ENCODE measurements around the gene NUP93.
"Not testable (repeated sequence)": the region's sequence is repeated elsewhere in the genome, so short reads cannot be mapped to it uniquely, and the experiment has no call there.

NUP93 gene

DNA sequence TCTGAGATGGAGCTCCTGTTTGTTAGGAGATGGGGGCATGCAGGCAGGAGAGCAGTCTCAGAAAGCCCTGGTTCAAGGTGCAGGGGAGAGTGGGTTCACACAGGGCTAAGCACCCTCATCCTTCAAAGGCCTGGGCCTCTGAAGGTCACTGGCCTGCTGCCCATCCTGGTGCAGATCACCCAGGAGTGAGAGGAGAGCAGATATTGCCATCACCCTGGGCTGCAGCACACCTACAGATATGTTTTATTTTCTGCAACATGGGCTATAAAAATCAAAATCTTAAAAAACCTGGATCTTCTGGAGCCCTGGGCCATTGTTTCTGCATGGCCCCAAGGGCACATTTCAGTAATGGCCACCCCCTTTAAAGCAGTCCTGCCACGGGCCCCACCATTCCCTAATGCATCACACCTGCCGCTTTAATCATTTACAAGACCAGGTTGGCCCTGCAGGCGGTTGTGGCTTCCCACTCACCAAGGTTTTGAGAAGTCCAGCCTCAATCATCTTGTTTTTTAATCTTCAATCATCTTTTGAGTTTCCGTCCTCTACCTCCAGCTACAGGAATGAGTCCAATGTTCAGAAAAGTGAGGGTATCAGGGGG, 20.4 kb upstream of the NUP93 start:
- WGBS (ENCODE audit: insufficient coverage) = 100% methylated on average over 2 of the region's 4 CpGs
- H3K27ac ChIP-seq (ENCODE audit: insufficient read depth in 1 of 2, low read depth in 1 of 2, low read length in 2 of 2, poor library complexity in 1 of 2, severe bottlenecking in 2 of 2) = no peak overlapping the region
- ChIA-PET CTCF (interaction anchor here (0.8 to 1.6 kb wide), 2 partner anchors 10 to 108 kb away, joined by 3 to 7 read pairs; no protein-coding TSS in a partner anchor), POLR2A (no interaction called here)
- no peak overlapping the region for H3K4me3 ChIP-seq (ENCODE audit: control insufficient read depth in 1 of 7, extremely low read depth in 1 of 7, insufficient read depth in 4 of 7, low read depth in 2 of 7, low read length in 6 of 7)
- no peaks in the 10 kb centered on the region for H3K9me3 ChIP-seq (ENCODE audit: control extremely low read depth in 1 of 5, control insufficient read depth in 4 of 5, insufficient read depth in 2 of 5, low read depth in 1 of 5, low read length in 4 of 5)
- no peaks in the 10 kb centered on the region for H3K36me3 ChIP-seq (ENCODE audit: control insufficient read depth in 4 of 4, insufficient read depth in 4 of 4, low read length in 3 of 4)
- H3K4me1 ChIP-seq (ENCODE audit: control extremely low read depth in 1 of 4, control insufficient read depth in 4 of 4, insufficient read depth in 4 of 4, low read length in 3 of 4) = peaks cover 0 to 6% (median 2%) of the 10 kb centered on the region in 4 experiments
- DNase-seq = no peak
- H3K27me3 ChIP-seq (replicated peaks in 2 of 5; ENCODE audit: control insufficient read depth in 4 of 5, insufficient read depth in 5 of 5, low read length in 4 of 5) = peaks cover 0 to 2% (median 0%) of the 10 kb centered on the region in 5 experiments

DNA sequence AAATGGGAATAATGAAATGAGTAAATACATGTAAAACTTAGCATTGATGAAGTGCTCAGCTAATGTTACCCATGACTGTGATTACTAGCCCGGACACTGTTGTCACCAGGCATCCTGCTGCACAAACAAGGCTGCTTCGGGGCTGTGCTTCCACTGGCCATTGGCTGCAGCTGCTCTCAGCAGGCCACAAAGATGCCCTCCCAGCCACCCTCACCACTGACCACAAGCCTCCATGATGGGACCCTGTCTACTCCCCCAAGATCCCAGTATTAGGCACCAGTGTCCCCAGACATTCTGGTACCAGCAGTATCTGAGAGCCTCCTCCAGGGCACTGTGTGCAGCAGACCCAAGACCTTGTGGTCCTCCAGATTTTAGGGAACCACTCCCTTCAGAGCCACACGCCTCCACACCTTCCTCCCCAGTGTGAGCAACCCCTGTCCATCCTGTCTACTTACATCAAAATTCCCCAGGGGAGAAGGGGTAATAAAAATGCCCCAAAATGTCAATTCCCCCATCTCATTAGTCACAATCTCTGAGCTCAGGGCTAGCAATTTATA, 19.7 kb upstream of the NUP93 start:
- H3K4me1 ChIP-seq (ENCODE audit: control extremely low read depth in 1 of 4, control insufficient read depth in 4 of 4, insufficient read depth in 4 of 4, low read length in 3 of 4) = peaks cover 0 to 6% (median 2%) of the 10 kb centered on the region in 4 experiments
- H3K27ac ChIP-seq (ENCODE audit: insufficient read depth in 1 of 2, low read depth in 1 of 2, low read length in 2 of 2, poor library complexity in 1 of 2, severe bottlenecking in 2 of 2) = no peak overlapping the region
- H3K9me3 ChIP-seq (ENCODE audit: control extremely low read depth in 1 of 5, control insufficient read depth in 4 of 5, insufficient read depth in 2 of 5, low read depth in 1 of 5, low read length in 4 of 5) = no peaks in the 10 kb centered on the region
- H3K4me3 ChIP-seq (ENCODE audit: control insufficient read depth in 1 of 7, extremely low read depth in 1 of 7, insufficient read depth in 4 of 7, low read depth in 2 of 7, low read length in 6 of 7) = no peak overlapping the region
- no peaks in the 10 kb centered on the region for H3K36me3 ChIP-seq (ENCODE audit: control insufficient read depth in 4 of 4, insufficient read depth in 4 of 4, low read length in 3 of 4)
- ChIA-PET POLR2A (no interaction called here), CTCF (interaction anchor here (0.8 to 1.2 kb wide), 3 partner anchors 10 to 93 kb away, joined by 3 read pairs; no protein-coding TSS in a partner anchor)
- WGBS (ENCODE audit: insufficient coverage) = 92% methylated on average over 3 of the region's 3 CpGs
- DNase-seq = no peak
- peaks cover 0 to 2% (median 0%) of the 10 kb centered on the region in 5 experiments for H3K27me3 ChIP-seq (replicated peaks in 2 of 5; ENCODE audit: control insufficient read depth in 4 of 5, insufficient read depth in 5 of 5, low read length in 4 of 5)

DNA sequence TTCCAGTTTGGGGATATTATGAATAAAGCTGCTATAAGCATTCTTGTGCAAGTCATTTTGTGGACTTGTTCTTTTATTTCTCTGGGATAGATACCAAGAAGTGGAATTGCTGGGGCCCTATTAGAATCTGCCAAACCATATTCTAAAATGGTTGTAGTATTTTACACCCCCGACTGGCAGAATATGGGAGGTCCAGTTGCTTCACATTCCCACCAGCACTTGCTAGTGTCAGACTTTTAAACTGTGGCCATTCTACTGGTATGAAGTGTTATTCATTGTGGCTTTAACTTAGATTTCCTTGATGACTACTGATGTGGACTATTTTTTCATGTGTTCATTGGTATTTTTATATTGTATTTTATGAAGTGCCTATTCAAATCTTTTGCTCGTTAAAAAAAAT, 18.1 kb upstream of the NUP93 start:
- peaks cover 0 to 2% (median 0%) of the 10 kb centered on the region in 5 experiments for H3K27me3 ChIP-seq (replicated peaks in 2 of 5; ENCODE audit: control insufficient read depth in 4 of 5, insufficient read depth in 5 of 5, low read length in 4 of 5)
- WGBS (ENCODE audit: insufficient coverage) = 80% methylated on average over 1 of the region's 2 CpGs
- POLR2A ChIA-PET = no interaction called here

DNA sequence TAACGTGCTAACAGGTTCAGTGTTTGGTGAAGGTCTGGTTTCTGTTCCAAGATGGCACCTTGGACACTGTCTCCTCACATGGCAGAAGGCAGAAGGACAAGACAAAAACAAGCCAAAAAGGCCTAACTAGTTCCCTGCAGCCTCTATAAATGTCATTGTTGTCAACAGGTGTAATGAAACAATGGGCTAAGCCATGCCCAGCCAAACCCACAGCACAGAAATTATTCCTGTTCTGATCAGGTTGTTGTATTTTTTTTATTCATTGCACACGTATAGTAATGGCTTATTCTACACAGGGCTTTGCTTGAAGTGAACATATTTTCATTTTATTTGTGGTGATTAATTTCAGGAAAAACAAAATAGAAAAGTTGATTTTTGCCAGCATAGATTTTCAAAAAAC, 16.1 kb upstream of the NUP93 start:
- ChIA-PET CTCF (interaction anchor here (4.6 kb wide), 1 partner anchor 11 kb away, joined by 23 read pairs; no protein-coding TSS in a partner anchor), POLR2A (no interaction called here)
- Histone ChIP-seq H3K9me3 (ENCODE audit: control extremely low read depth in 1 of 5, control insufficient read depth in 4 of 5, insufficient read depth in 2 of 5, low read depth in 1 of 5, low read length in 4 of 5) (no peaks in the 10 kb centered on the region), H3K36me3 (ENCODE audit: control insufficient read depth in 4 of 4, insufficient read depth in 4 of 4, low read length in 3 of 4) (no peaks in the 10 kb centered on the region), H3K4me3 (ENCODE audit: control insufficient read depth in 1 of 7, extremely low read depth in 1 of 7, insufficient read depth in 4 of 7, low read depth in 2 of 7, low read length in 6 of 7) (no peak overlapping the region), H3K4me1 (ENCODE audit: control extremely low read depth in 1 of 4, control insufficient read depth in 4 of 4, insufficient read depth in 4 of 4, low read length in 3 of 4) (no peaks in the 10 kb centered on the region), H3K27me3 (replicated peaks in 2 of 5; ENCODE audit: control insufficient read depth in 4 of 5, insufficient read depth in 5 of 5, low read length in 4 of 5) (peaks cover 0 to 2% (median 0%) of the 10 kb centered on the region in 5 experiments), H3K27ac (ENCODE audit: insufficient read depth in 1 of 2, low read depth in 1 of 2, low read length in 2 of 2, poor library complexity in 1 of 2, severe bottlenecking in 2 of 2) (no peak overlapping the region)
- no peak for DNase-seq
- 92% methylated on average over 2 of the region's 2 CpGs for WGBS (ENCODE audit: insufficient coverage)

More for the DNA sequence above, 18.1 kb upstream of the NUP93 start:
- Histone ChIP-seq H3K27ac (ENCODE audit: insufficient read depth in 1 of 2, low read depth in 1 of 2, low read length in 2 of 2, poor library complexity in 1 of 2, severe bottlenecking in 2 of 2) (no peak overlapping the region), H3K4me1 (ENCODE audit: control extremely low read depth in 1 of 4, control insufficient read depth in 4 of 4, insufficient read depth in 4 of 4, low read length in 3 of 4) (peaks cover 0 to 6% (median 2%) of the 10 kb centered on the region in 4 experiments), H3K9me3 (ENCODE audit: control extremely low read depth in 1 of 5, control insufficient read depth in 4 of 5, insufficient read depth in 2 of 5, low read depth in 1 of 5, low read length in 4 of 5) (no peaks in the 10 kb centered on the region), H3K4me3 (ENCODE audit: control insufficient read depth in 1 of 7, extremely low read depth in 1 of 7, insufficient read depth in 4 of 7, low read depth in 2 of 7, low read length in 6 of 7) (no peak overlapping the region), H3K36me3 (ENCODE audit: control insufficient read depth in 4 of 4, insufficient read depth in 4 of 4, low read length in 3 of 4) (no peaks in the 10 kb centered on the region)
- no peak for DNase-seq
- CTCF ChIA-PET = interaction anchor here (0.6 kb wide), 1 partner anchor 110 kb away, joined by 3 read pairs; no protein-coding TSS in a partner anchor

DNA sequence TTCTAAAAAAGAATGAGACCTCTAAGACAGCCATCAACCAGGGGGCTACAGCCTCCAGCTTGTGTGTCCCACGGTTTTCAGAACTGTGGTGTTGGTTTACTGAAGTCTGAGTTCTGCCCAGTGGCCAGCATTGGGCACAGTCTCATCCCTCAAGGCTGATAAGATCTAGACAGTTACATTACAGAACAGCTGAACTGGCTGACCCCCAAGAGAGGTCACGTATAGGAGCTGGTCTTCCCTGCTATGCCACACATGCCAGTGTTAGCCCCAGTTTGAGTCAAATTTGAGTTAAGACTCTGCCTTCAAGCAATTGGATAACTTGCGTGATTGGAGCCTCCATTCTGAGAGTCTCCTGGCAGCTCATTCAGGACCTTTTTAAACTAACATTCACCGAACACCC, 14.8 kb upstream of the NUP93 start:
- Histone ChIP-seq H3K9me3 (ENCODE audit: control extremely low read depth in 1 of 5, control insufficient read depth in 4 of 5, insufficient read depth in 2 of 5, low read depth in 1 of 5, low read length in 4 of 5) (no peaks in the 10 kb centered on the region), H3K27me3 (replicated peaks in 2 of 5; ENCODE audit: control insufficient read depth in 4 of 5, insufficient read depth in 5 of 5, low read length in 4 of 5) (peaks cover 0 to 2% (median 0%) of the 10 kb centered on the region in 5 experiments), H3K4me1 (ENCODE audit: control extremely low read depth in 1 of 4, control insufficient read depth in 4 of 4, insufficient read depth in 4 of 4, low read length in 3 of 4) (no peaks in the 10 kb centered on the region), H3K4me3 (ENCODE audit: control insufficient read depth in 1 of 7, extremely low read depth in 1 of 7, insufficient read depth in 4 of 7, low read depth in 2 of 7, low read length in 6 of 7) (no peak overlapping the region), H3K36me3 (ENCODE audit: control insufficient read depth in 4 of 4, insufficient read depth in 4 of 4, low read length in 3 of 4) (no peaks in the 10 kb centered on the region), H3K27ac (ENCODE audit: insufficient read depth in 1 of 2, low read depth in 1 of 2, low read length in 2 of 2, poor library complexity in 1 of 2, severe bottlenecking in 2 of 2) (no peak overlapping the region)
- WGBS (ENCODE audit: insufficient coverage) = 96% methylated on average over 2 of the region's 4 CpGs
- no peak for DNase-seq
- ChIA-PET CTCF (interaction anchor here (1.3 to 4.6 kb wide), 2 partner anchors 8 to 12 kb away, joined by 5 to 23 read pairs; no protein-coding TSS in a partner anchor), POLR2A (no interaction called here)

DNA sequence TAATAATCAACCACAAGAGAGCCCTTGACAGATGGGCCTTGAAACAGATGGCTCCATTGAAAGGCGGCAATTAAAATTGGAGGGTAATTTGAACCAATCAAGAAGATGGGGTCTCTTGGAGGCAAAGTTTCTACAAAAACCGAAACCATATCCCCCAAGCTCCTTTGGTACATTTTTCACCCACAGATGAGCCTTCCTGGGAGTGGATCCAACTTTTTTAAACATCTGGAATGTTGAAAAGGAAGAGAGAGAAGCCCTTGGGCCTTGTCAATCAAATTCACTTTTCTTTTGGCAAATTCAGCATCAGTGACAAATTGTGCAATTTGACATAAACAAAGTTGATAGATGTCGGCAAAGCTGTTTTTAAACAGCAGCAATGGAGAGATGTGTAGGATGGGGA, 13.2 kb upstream of the NUP93 start:
- DNase-seq = no peak
- H3K36me3 ChIP-seq (ENCODE audit: control insufficient read depth in 4 of 4, insufficient read depth in 4 of 4, low read length in 3 of 4) = no peaks in the 10 kb centered on the region
- H3K4me3 ChIP-seq (ENCODE audit: control insufficient read depth in 1 of 7, extremely low read depth in 1 of 7, insufficient read depth in 4 of 7, low read depth in 2 of 7, low read length in 6 of 7) = no peak overlapping the region
- no peaks in the 10 kb centered on the region for H3K4me1 ChIP-seq (ENCODE audit: control extremely low read depth in 1 of 4, control insufficient read depth in 4 of 4, insufficient read depth in 4 of 4, low read length in 3 of 4)
- no peaks in the 10 kb centered on the region for H3K9me3 ChIP-seq (ENCODE audit: control extremely low read depth in 1 of 5, control insufficient read depth in 4 of 5, insufficient read depth in 2 of 5, low read depth in 1 of 5, low read length in 4 of 5)
- POLR2A ChIA-PET = no interaction called here
- 100% methylated on average over 1 of the region's 3 CpGs for WGBS (ENCODE audit: insufficient coverage)
- CTCF ChIA-PET = interaction anchor here (4.6 kb wide), 1 partner anchor 14 kb away, joined by 23 read pairs; no protein-coding TSS in a partner anchor
- peaks cover 0 to 2% (median 0%) of the 10 kb centered on the region in 5 experiments for H3K27me3 ChIP-seq (replicated peaks in 2 of 5; ENCODE audit: control insufficient read depth in 4 of 5, insufficient read depth in 5 of 5, low read length in 4 of 5)
- no peak overlapping the region for H3K27ac ChIP-seq (ENCODE audit: insufficient read depth in 1 of 2, low read depth in 1 of 2, low read length in 2 of 2, poor library complexity in 1 of 2, severe bottlenecking in 2 of 2)

DNA sequence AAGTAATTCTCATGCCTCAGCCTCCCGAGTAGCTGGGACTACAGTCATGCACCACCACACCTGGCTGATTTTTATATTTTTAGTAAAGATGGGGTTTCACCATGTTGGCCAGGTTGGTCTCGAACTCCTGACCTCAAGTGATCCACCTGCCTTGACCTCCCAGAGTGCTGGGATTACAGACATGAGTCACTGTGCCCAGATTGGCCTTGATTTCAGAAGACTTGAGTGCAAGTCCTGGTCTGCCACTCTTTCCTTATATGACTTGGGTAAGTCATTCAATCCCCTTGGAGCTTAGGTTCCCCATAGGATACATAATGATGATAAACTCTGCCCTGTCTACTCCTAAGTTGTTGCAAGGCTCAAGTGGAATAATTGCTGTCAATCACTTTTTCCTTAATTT, 12.4 kb upstream of the NUP93 start:
- DNase-seq; H3K4me3 ChIP-seq (ENCODE audit: control insufficient read depth in 1 of 7, extremely low read depth in 1 of 7, insufficient read depth in 4 of 7, low read depth in 2 of 7, low read length in 6 of 7); H3K27ac ChIP-seq (ENCODE audit: insufficient read depth in 1 of 2, low read depth in 1 of 2, low read length in 2 of 2, poor library complexity in 1 of 2, severe bottlenecking in 2 of 2); H3K4me1 ChIP-seq (ENCODE audit: control extremely low read depth in 1 of 4, control insufficient read depth in 4 of 4, insufficient read depth in 4 of 4, low read length in 3 of 4); H3K36me3 ChIP-seq (ENCODE audit: control insufficient read depth in 4 of 4, insufficient read depth in 4 of 4, low read length in 3 of 4); H3K9me3 ChIP-seq (ENCODE audit: control extremely low read depth in 1 of 5, control insufficient read depth in 4 of 5, insufficient read depth in 2 of 5, low read depth in 1 of 5, low read length in 4 of 5); POLR2A ChIA-PET; H3K27me3 ChIP-seq (replicated peaks in 2 of 5; ENCODE audit: control insufficient read depth in 4 of 5, insufficient read depth in 5 of 5, low read length in 4 of 5): not testable (repeated sequence)
- 100% methylated on average over 1 of the region's 2 CpGs for WGBS (ENCODE audit: insufficient coverage)
- CTCF ChIA-PET = interaction anchor here (0.6 to 4.6 kb wide), 3 partner anchors 9 to 1809 kb away, joined by 3 to 23 read pairs (median 3); no protein-coding TSS in a partner anchor

All from common myeloid progenitor, CD34-positive (primary cell).